Skeletal muscle tissue (tissue), 4 donors: ENCODE results near the gene TAPBP. TPM values are rescaled to one million over a fixed set of nuclear protein-coding genes. Genes with fewer than 3 reads are reported as not detected.
"Not testable (repeated sequence)": the region's sequence is repeated elsewhere in the genome, so short reads cannot be mapped to it uniquely, and the experiment has no call there.

ENCODE experiments used
- H3K27ac ChIP-seq: one replicate; pipeline ENCODE4 v1.7.0; 2013; ENCODE audit warnings: mild to moderate bottlenecking, low read depth, low read length, inconsistent platforms
- H3K27me3 ChIP-seq, 3 donors: one replicate each; pipeline ENCODE4 v1.7.0; 2013; ENCODE audit warnings: low read length in 3 of 3; ENCODE audit not compliant: control insufficient read depth in 3 of 3, insufficient read depth in 3 of 3
- H3K36me3 ChIP-seq, 3 donors: one replicate each; pipeline ENCODE4 v1.7.0; 2013; ENCODE audit warnings: low read length in 3 of 3; ENCODE audit not compliant: control insufficient read depth in 3 of 3, insufficient read depth in 3 of 3
- H3K4me1 ChIP-seq, 3 donors: one replicate each; pipeline ENCODE4 v1.7.0; 2013; ENCODE audit warnings: low read length in 3 of 3, mild to moderate bottlenecking in 3 of 3; ENCODE audit not compliant: control insufficient read depth in 3 of 3, insufficient read depth in 3 of 3
- H3K4me3 ChIP-seq, 3 donors: one replicate each; pipeline ENCODE4 v1.7.0; 2013; ENCODE audit warnings: low read length in 3 of 3
- H3K9ac ChIP-seq, 3 donors: one replicate each; pipeline ENCODE4 v1.7.0; 2013; ENCODE audit warnings: low read length in 3 of 3, mild to moderate bottlenecking in 3 of 3, moderate library complexity in 2 of 3, low read depth in 1 of 3
- H3K9me3 ChIP-seq, 3 donors: one replicate each; pipeline ENCODE4 v1.7.0; 2013; ENCODE audit warnings: low read length in 3 of 3; ENCODE audit not compliant: control insufficient read depth in 3 of 3
- total RNA-seq: library from RNA; depleted of rRNA; stranded (reverse); fragments of >200 nt; gene quantifications from one replicate; pipeline ENCODE4 v1.2.3, GENCODE V29; 2014
- donor health status: Osteomylitis.

Gene TAPBP
- total RNA-seq, 1 donor from 2014 or later, result 16.7 TPM

- Histone ChIP-seq H3K27me3 (no peaks in the 10 kb centered on the region), H3K36me3 (peaks cover 47 to 55% (median 49%) of the 10 kb centered on the region in 3 donors), H3K9ac (peak overlapping the region; percentile 91 to 96 (median 91)), H3K9me3 (no peaks in the 10 kb centered on the region), H3K4me1 (peaks cover 45 to 70% (median 50%) of the 10 kb centered on the region in 3 donors), H3K4me3 (peak overlapping the region; percentile 84 to 96 (median 95)), H3K27ac (peak overlapping the region; percentile 97)
Measured at GRCh38 chr6:33272275-33273128, 41.4 kb downstream of the TAPBP start.

- peak within 1 kb of the TSS; percentile 97 for H3K27ac ChIP-seq
- no peaks in the 10 kb centered on the region for H3K27me3 ChIP-seq
- H3K9me3 ChIP-seq, result no peaks in the 10 kb centered on the region
- H3K4me1 ChIP-seq, result peaks cover 41 to 62% (median 48%) of the 10 kb centered on the region in 3 donors
- peaks cover 56 to 63% (median 57%) of the 10 kb centered on the region in 3 donors for H3K36me3 ChIP-seq
- peak within 1 kb of the TSS; percentile 84 to 96 (median 95) for H3K4me3 ChIP-seq
- H3K9ac ChIP-seq, result peak within 1 kb of the TSS; percentile 91 to 97 (median 96)
Measured at GRCh38 chr6:33271468-33272274, 42.2 kb downstream of the TAPBP start, which contains the start of the genes RPS18 and VPS52. TSS of gene RPS18 (plus strand) at chr6:33272075. CDS start at chr6:33272120, 45 bp downstream. TSS of gene VPS52 (minus strand) at chr6:33271876. CDS start at chr6:33271675, 201 bp downstream.

- H3K4me1 ChIP-seq, result peaks cover 35 to 56% (median 43%) of the 10 kb centered on the region in 3 donors
Measured at GRCh38 chr6:33271117-33271467, 42.8 kb downstream of the TAPBP start.

GRCh38 chr6:33264015-33264414 is 49.9 kb downstream of the TAPBP start:
- no peak overlapping the region for H3K9ac ChIP-seq
- H3K4me1 ChIP-seq, result no peaks in the 10 kb centered on the region
- H3K9me3 ChIP-seq, result no peaks in the 10 kb centered on the region
- H3K4me3 ChIP-seq, result no peak overlapping the region
- peaks cover 61 to 72% (median 66%) of the 10 kb centered on the region in 3 donors for H3K36me3 ChIP-seq
- no peak overlapping the region for H3K27ac ChIP-seq
- no peaks in the 10 kb centered on the region for H3K27me3 ChIP-seq

More at GRCh38 chr6:33271117-33271467, 42.8 kb downstream of the TAPBP start:
- Histone ChIP-seq H3K27ac (peak overlapping the region; percentile 97), H3K4me3 (peak overlapping the region; percentile 84 to 96 (median 95)), H3K9me3 (no peaks in the 10 kb centered on the region), H3K27me3 (no peaks in the 10 kb centered on the region), H3K9ac (peak overlapping the region; percentile 91 to 97 (median 96)), H3K36me3 (peaks cover 57 to 67% (median 57%) of the 10 kb centered on the region in 3 donors)

- not testable (repeated sequence) for H3K27ac ChIP-seq, H3K4me3 ChIP-seq, H3K4me1 ChIP-seq, H3K9me3 ChIP-seq, H3K27me3 ChIP-seq, H3K9ac ChIP-seq
- H3K36me3 ChIP-seq, result peaks cover 50 to 66% (median 52%) of the 10 kb centered on the region in 3 donors
Measured at GRCh38 chr6:33262490-33262889, 51.4 kb downstream of the TAPBP start.

GRCh38 chr6:33259032-33259431 is 54.8 kb downstream of the TAPBP start:
- no peak overlapping the region for H3K9ac ChIP-seq
- no peaks in the 10 kb centered on the region for H3K9me3 ChIP-seq
- no peak overlapping the region for H3K27ac ChIP-seq
- H3K4me3 ChIP-seq, result no peak overlapping the region
- no peaks in the 10 kb centered on the region for H3K4me1 ChIP-seq
- peaks cover 23 to 43% (median 26%) of the 10 kb centered on the region in 3 donors for H3K36me3 ChIP-seq
- H3K27me3 ChIP-seq, result no peaks in the 10 kb centered on the region

GRCh38 chr6:33254591-33254990 is 59.3 kb downstream of the TAPBP start:
- no peak overlapping the region for H3K9ac ChIP-seq
- peaks cover 9 to 12% (median 10%) of the 10 kb centered on the region in 3 donors for H3K4me1 ChIP-seq
- no peak overlapping the region for H3K27ac ChIP-seq
- no peak overlapping the region for H3K4me3 ChIP-seq
- no peaks in the 10 kb centered on the region for H3K9me3 ChIP-seq
- H3K36me3 ChIP-seq, result peaks cover 13 to 32% (median 19%) of the 10 kb centered on the region in 3 donors
- H3K27me3 ChIP-seq, result no peaks in the 10 kb centered on the region

- Histone ChIP-seq H3K36me3 (peaks cover 8 to 21% (median 16%) of the 10 kb centered on the region in 3 donors), H3K9ac (no peak overlapping the region), H3K4me1 (peaks cover 21 to 23% (median 22%) of the 10 kb centered on the region in 3 donors), H3K9me3 (no peaks in the 10 kb centered on the region), H3K27me3 (no peaks in the 10 kb centered on the region), H3K4me3 (no peak overlapping the region), H3K27ac (no peak overlapping the region)
Measured at GRCh38 chr6:33252759-33253158, 61.1 kb downstream of the TAPBP start.

GRCh38 chr6:33251395-33252012 is 62.4 kb downstream of the TAPBP start:
- Histone ChIP-seq H3K36me3 (peaks cover 5 to 18% (median 14%) of the 10 kb centered on the region in 3 donors), H3K4me1 (peaks cover 21 to 23% (median 22%) of the 10 kb centered on the region in 3 donors), H3K9ac (no peak overlapping the region), H3K9me3 (no peaks in the 10 kb centered on the region), H3K27ac (no peak overlapping the region), H3K4me3 (no peak overlapping the region), H3K27me3 (no peaks in the 10 kb centered on the region)
